HCT116 (cell line): ENCODE measurements around the gene AR. TPM values are rescaled to one million over a fixed set of nuclear protein-coding genes. Genes with fewer than 3 reads are reported as not detected.

ENCODE experiments used
- ATAC-seq: fragments of 200-7000 bp; cut with Tn5 transposase; 2 replicates; pipeline ENCODE4 v1.9.1; 2020; ENCODE audit warnings: mild to moderate bottlenecking, moderate library complexity
- BruUV-seq: library from RNA; stranded (reverse); fragments of 400-500 nt; replicated peaks from 2 replicates; lab custom pipeline; 2021; lab: Mats Ljungman, UMichigan
- CTCF ChIA-PET: fragments of 300-600 bp; sonication (Branson Sonifier 250); formaldehyde crosslinking; loops from one replicate; lab custom pipeline; 2021; ENCODE audit warnings: antibody characterized with exemption; lab: Charles Lee
- POLR2A ChIA-PET: fragments of 300-600, 350-600 bp; sonication (Branson Sonifier 250); formaldehyde crosslinking; loops from one replicate; lab custom pipeline; 2021; ENCODE audit warnings: antibody characterized with exemption; lab: Charles Lee
- RAD21 ChIA-PET, 2 experiments: fragments of 300-600 bp; sonication (Branson Sonifier 250); formaldehyde crosslinking; loops; one replicate each; lab custom pipeline; 2023; ENCODE audit warnings: low total read pairs in 2 of 2; ENCODE audit not compliant: uncharacterized antibody in 2 of 2, unreplicated experiment in 2 of 2, low non-redundant PET in 1 of 2; lab: Charles Lee
- DNase-seq: peaks from one replicate; pipeline ENCODE4 v3.0.0-alpha.2; 2010; ENCODE audit warnings: low read depth, low spot score
- H2AFZ ChIP-seq: fragments of 200-600 bp; shearing (Covaris generic), sonication (generic); 2 replicates; pipeline ENCODE4 v1.6.1; 2017; ENCODE audit warnings: low read depth, mixed run types, mixed read lengths, antibody characterized with exemption, low read length; ENCODE audit not compliant: poor library complexity, severe bottlenecking
- H3K27ac ChIP-seq: 2 replicates; pipeline ENCODE4 v1.5.1; 2012; ENCODE audit warnings: low read depth, low read length
- H3K27me3 ChIP-seq: fragments of 200-600 bp; sonication (generic); 2 replicates; pipeline ENCODE4 v1.6.1; 2016; ENCODE audit warnings: mixed run types, low read length, mixed read lengths; ENCODE audit not compliant: insufficient read depth
- H3K36me3 ChIP-seq, 2 experiments: fragments of 200-500 bp in 1 of 2; fragments of 200-600 bp in 1 of 2; sonication (Bioruptor generic) in 1 of 2; sonication (generic) in 1 of 2; 2 replicates each; pipeline versions ENCODE4 v1.5.1 to v1.6.1; 2014 to 2016; ENCODE audit warnings: low read length in 2 of 2, inconsistent platforms in 1 of 2, mixed read lengths in 1 of 2, mixed run types in 1 of 2; ENCODE audit not compliant: insufficient read depth in 2 of 2, control insufficient read depth in 1 of 2
- H3K4me1 ChIP-seq, 2 experiments: fragments of 200-600 bp in 1 of 2; sonication (generic) in 1 of 2; 2 replicates each; pipeline versions ENCODE4 v1.5.1 to v1.6.1; 2012 to 2017; ENCODE audit warnings: low read length in 2 of 2, inconsistent platforms in 1 of 2, mild to moderate bottlenecking in 1 of 2, mixed read lengths in 1 of 2, mixed run types in 1 of 2, moderate library complexity in 1 of 2; ENCODE audit not compliant: insufficient read depth in 2 of 2, control insufficient read depth in 1 of 2
- H3K4me2 ChIP-seq: fragments of 200-600 bp; sonication (generic); 2 replicates; pipeline ENCODE4 v1.6.1; 2017; ENCODE audit warnings: mixed run types, low read length, mixed read lengths
- H3K4me3 ChIP-seq, 2 experiments: fragments of 200-600 bp in 1 of 2; sonication (generic) in 1 of 2; replicated peaks in 1 of 2; 2 replicates each; pipeline ENCODE4 v1.5.1; 2011 to 2016; ENCODE audit warnings: low read length in 2 of 2, control low read depth in 1 of 2, low read depth in 1 of 2, mild to moderate bottlenecking in 1 of 2, mixed read lengths in 1 of 2, mixed run types in 1 of 2
- H3K79me2 ChIP-seq: fragments of 200-600 bp; sonication (generic); 2 replicates; pipeline ENCODE4 v1.6.1; 2017; ENCODE audit warnings: mild to moderate bottlenecking, mixed run types, low read length, moderate library complexity, mixed read lengths; ENCODE audit not compliant: insufficient read depth
- H3K9ac ChIP-seq: fragments of 200-600 bp; sonication (generic); 2 replicates; pipeline ENCODE4 v1.6.1; 2016; ENCODE audit warnings: low read length, mixed read lengths
- H3K9me2 ChIP-seq: fragments of 200-600 bp; sonication (generic), shearing (Covaris generic); 2 replicates; pipeline ENCODE4 v1.6.1; 2017; ENCODE audit warnings: mixed run types, mild to moderate bottlenecking, moderate library complexity; ENCODE audit not compliant: insufficient read depth
- H3K9me3 ChIP-seq, 2 experiments: fragments of 200-500 bp in 1 of 2; fragments of 200-600 bp in 1 of 2; sonication (Bioruptor generic) in 1 of 2; sonication (generic) in 1 of 2; 2 replicates each; pipeline ENCODE4 v1.6.1; 2014 to 2017; ENCODE audit warnings: low read length in 2 of 2, mixed read lengths in 2 of 2, inconsistent platforms in 1 of 2, low read depth in 1 of 2, mild to moderate bottlenecking in 1 of 2, mixed run types in 1 of 2, moderate library complexity in 1 of 2; ENCODE audit not compliant: control insufficient read depth in 1 of 2, insufficient read depth in 1 of 2
- H4K20me1 ChIP-seq: fragments of 200-600 bp; sonication (generic), shearing (Covaris generic); 2 replicates; pipeline ENCODE4 v1.6.1; 2017; ENCODE audit warnings: mixed run types, mild to moderate bottlenecking, moderate library complexity; ENCODE audit not compliant: insufficient read depth
- ATF3 ChIP-seq: IDR thresholded peaks from 2 replicates; pipeline ENCODE4 v1.6.1; 2012
- CBX3 ChIP-seq: IDR thresholded peaks from 2 replicates; pipeline ENCODE4 v1.6.1; 2012; ENCODE audit warnings: low read depth
- EGR1 ChIP-seq: IDR thresholded peaks from 2 replicates; pipeline ENCODE4 v1.6.1; 2012; ENCODE audit warnings: low read depth
- EZH2 ChIP-seq: fragments of 200-600 bp; sonication (generic); IDR thresholded peaks from 2 replicates; pipeline ENCODE4 v1.6.1; 2017; ENCODE audit warnings: antibody characterized with exemption, mixed run types
- EZH2phosphoT487 ChIP-seq: fragments of 200-600 bp; IDR thresholded peaks from 2 replicates; pipeline ENCODE4 v1.6.1; 2018; ENCODE audit warnings: antibody characterized with exemption, borderline replicate concordance
- JUND ChIP-seq: IDR thresholded peaks from 2 replicates; pipeline ENCODE4 v1.6.1; 2012
- POLR2A ChIP-seq: IDR thresholded peaks from 2 replicates; pipeline ENCODE4 v1.7.0; 2011; ENCODE audit warnings: borderline replicate concordance; ENCODE audit not compliant: insufficient read depth, insufficient read length; ENCODE audit errors: extremely low read depth
- POLR2AphosphoS5 ChIP-seq: IDR thresholded peaks from 2 replicates; pipeline ENCODE4 v1.6.1; 2011; ENCODE audit warnings: mild to moderate bottlenecking, low read depth, low read length, moderate library complexity
- REST ChIP-seq: IDR thresholded peaks from 2 replicates; pipeline ENCODE4 v1.6.1; 2012; ENCODE audit warnings: low read depth
- SIN3A ChIP-seq: IDR thresholded peaks from 2 replicates; pipeline ENCODE4 v1.6.1; 2012; ENCODE audit warnings: low read depth
- SP1 ChIP-seq: IDR thresholded peaks from 2 replicates; pipeline ENCODE4 v1.6.1; 2012; ENCODE audit warnings: low read depth
- SRF ChIP-seq: IDR thresholded peaks from 2 replicates; pipeline ENCODE4 v1.6.1; 2012; ENCODE audit warnings: low read depth
- TCF7L2 ChIP-seq: IDR thresholded peaks from 2 replicates; pipeline ENCODE4 v1.7.0; 2011; ENCODE audit warnings: borderline replicate concordance, inconsistent platforms; ENCODE audit not compliant: insufficient read depth, insufficient read length; ENCODE audit errors: extremely low read depth
- YY1 ChIP-seq: IDR thresholded peaks from 2 replicates; pipeline ENCODE4 v1.6.1; 2011; ENCODE audit warnings: low read length, low read depth, moderate library complexity, mild to moderate bottlenecking; ENCODE audit not compliant: insufficient replicate concordance; ENCODE audit errors: extremely low read depth
- ZFX ChIP-seq: fragments of 450-650 bp; IDR thresholded peaks from 2 replicates; pipeline ENCODE4 v1.6.1; 2017
- ZNF274 ChIP-seq: fragments of 200-500 bp; sonication (Bioruptor generic); IDR thresholded peaks from 2 replicates; pipeline ENCODE4 v1.6.1; 2014; ENCODE audit warnings: mild to moderate bottlenecking, low read depth, low read length, inconsistent platforms
- intact Hi-C: fragments of 100-400 bp; cut with micrococcal nuclease; formaldehyde crosslinking; loops from 2 replicates; pipeline ENCODE4 v1.10.0; 2022
- total RNA-seq: library from RNA; stranded (reverse); gene quantifications from one replicate; pipeline ENCODE4 v1.2.1, GENCODE V29; 2021; ENCODE audit not compliant: unreplicated experiment

Gene AR
- total RNA-seq, 1 experiment from 2014 or later: 0.02 TPM

- ATAC-seq (no peak), DNase-seq (no peak)
- ChIA-PET POLR2A (no interaction called here), RAD21 (no interaction called here)
- Histone ChIP-seq H3K4me3 (no peak overlapping the region), H2AFZ (no peak overlapping the region), H4K20me1 (no peaks in the 10 kb centered on the region), H3K27me3 (no peaks in the 10 kb centered on the region), H3K79me2 (no peaks in the 10 kb centered on the region), H3K27ac (no peak overlapping the region), H3K9me2 (no peaks in the 10 kb centered on the region), H3K4me2 (no peak overlapping the region), H3K9ac (no peak overlapping the region)
- BruUV-seq: no TSS peak
- TF ChIP-seq REST: no peak
- no peak for TF ChIP-seq SIN3A
- no peak for TF ChIP-seq EGR1
- no peak for TF ChIP-seq EZH2phosphoT487
- no peak for TF ChIP-seq TCF7L2
- TF ChIP-seq JUND: no peak
- TF ChIP-seq SP1: no peak
- TF ChIP-seq ATF3: no peak
- no peak for TF ChIP-seq YY1
- TF ChIP-seq POLR2AphosphoS5: no peak
- TF ChIP-seq CBX3: no peak
- TF ChIP-seq EZH2: no peak
- no peak for TF ChIP-seq ZFX
- TF ChIP-seq SRF: no peak
- TF ChIP-seq ZNF274: no peak
- no peak for TF ChIP-seq POLR2A
- TF ChIP-seq, all 23 proteins: peak for 0
- no peaks in the 10 kb centered on the region for H3K36me3 ChIP-seq
- H3K9me3 ChIP-seq: no peaks in the 10 kb centered on the region
- no peaks in the 10 kb centered on the region for H3K4me1 ChIP-seq
- CTCF ChIA-PET: no interaction called here
- intact Hi-C loops: no loop called here
These were observed 148.4 kb downstream of the AR start for GRCh38 chrX:67692246-67692645.
